ENCODE measurements around the gene HMCN2.
"Not testable (repeated sequence)": the region's sequence is repeated elsewhere in the genome, so short reads cannot be mapped to it uniquely, and the experiment has no call there.

HMCN2 gene

GRCh38 chr9:130240410-130241197 is 25.0 kb upstream of the HMCN2 start:
- peak; percentile 56 for DNase-seq

DNA sequence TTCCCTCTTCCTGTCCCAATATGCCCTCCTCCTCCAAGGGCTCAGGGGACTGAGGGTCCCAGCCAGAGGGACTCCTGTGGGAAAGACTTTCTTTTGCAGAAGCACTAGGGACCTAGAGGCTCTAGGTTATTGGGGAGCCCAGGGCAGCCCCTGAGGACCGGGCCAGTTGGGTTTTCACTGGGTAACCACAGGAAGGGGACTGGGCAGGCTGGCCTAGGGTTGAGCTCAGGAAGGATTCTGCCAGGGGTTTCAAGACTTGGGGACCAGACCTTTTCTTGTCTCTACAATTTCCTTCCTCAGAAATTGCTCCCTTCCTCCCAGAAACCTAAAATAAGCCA is 24.4 kb upstream of the HMCN2 start:
- DNase-seq = no peak

- DNase-seq = no peak
These were observed 23.1 kb upstream of the HMCN2 start for GRCh38 chr9:130242270-130243014.

GRCh38 chr9:130243015-130243881 is 22.3 kb upstream of the HMCN2 start:
- peak; percentile 95 for DNase-seq

GRCh38 chr9:130243882-130244170 is 21.7 kb upstream of the HMCN2 start:
- no peak for DNase-seq

GRCh38 chr9:130244548-130245165 is 20.9 kb upstream of the HMCN2 start:
- no peak for DNase-seq

DNA sequence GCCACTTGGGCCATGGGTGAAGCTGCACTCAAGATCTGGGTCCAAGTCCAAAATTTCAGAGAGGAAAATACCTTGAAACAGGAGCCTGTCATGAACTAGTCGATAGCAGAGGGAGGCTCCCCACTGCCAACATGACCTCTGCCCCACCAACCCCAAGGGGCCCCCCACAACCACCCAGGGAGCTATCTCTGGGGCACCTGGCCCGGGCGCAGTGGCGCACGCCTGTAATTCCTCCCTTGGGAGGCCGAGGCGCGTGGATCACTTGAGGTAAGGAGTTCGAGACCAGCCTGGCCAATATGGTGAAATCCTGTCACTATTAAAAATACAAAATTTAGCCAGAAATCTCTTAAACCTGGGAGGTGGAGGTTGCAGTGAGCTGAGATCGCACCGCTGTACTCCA is 20.1 kb upstream of the HMCN2 start:
- no peak for DNase-seq

- no peak for DNase-seq
These were observed 19.4 kb upstream of the HMCN2 start for GRCh38 chr9:130246126-130246525.

GRCh38 chr9:130254747-130255630 is 10.6 kb upstream of the HMCN2 start:
- no peak for DNase-seq

DNA sequence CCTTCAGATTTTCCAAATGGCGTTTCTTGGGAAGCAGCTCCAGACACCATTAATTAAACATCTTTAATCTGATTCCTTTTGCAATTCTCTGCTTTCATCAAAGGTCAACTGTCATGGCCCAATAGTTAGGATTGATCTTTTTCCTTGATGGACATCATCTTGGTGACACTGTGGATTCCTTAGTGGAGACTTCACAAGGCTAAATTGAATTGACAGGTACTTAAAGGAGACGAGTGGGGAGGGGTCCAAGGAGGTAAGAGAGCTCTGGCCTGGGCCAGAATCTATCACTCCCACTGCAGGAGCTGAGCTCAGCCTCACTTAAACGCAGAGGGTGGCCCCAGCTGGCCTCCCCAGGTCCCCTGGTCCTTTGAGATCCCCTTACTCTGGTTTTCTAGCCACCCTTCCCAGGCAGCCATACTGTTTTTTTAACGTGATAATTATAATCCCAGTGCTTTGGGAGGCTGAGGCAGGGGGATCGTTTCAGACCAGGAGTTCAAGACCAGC is 9.9 kb upstream of the HMCN2 start:
- DNase-seq = no peak

DNA sequence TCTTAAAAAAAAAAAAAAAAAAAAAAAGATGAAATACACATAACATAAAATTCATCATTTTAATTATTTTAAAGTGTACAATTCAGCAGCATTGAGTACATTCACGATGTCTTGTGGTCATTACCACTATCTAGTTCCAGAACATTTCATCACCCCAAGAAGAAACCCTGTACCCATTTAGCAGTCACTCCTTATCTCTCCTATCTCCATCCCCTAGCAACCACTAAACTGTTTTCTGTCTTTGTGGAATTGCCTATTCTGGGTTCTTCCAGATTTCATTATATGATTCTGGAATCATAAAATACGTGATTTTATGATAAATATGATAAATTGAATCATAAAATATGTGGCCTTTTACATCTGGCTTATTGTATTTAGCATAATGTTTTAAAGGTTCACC is 8.9 kb upstream of the HMCN2 start:
- no peak for DNase-seq

- DNase-seq = not testable (repeated sequence)
These were observed 7.4 kb upstream of the HMCN2 start for GRCh38 chr9:130258137-130258536.

DNA sequence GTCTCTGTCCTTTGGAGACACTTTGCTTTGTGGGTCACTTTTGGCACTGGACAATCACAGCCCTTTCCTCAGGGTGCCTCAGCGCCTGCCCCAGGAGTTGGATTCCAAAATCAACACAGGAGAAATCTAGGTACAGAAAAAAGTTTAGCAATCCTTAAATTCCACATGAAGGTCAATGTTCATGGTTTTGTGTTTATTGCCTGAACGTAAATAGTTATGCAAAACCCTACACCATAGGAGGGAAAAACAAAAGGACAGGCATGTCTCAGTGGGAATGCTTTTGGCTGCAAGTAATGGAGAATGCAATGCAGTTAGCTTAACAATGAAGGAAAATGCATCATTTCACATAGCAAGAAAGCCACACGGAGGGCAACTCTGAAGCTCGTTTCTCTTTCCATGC is 6.5 kb upstream of the HMCN2 start:
- no peak for DNase-seq

GRCh38 chr9:130260816-130261765 is 4.5 kb upstream of the HMCN2 start:
- DNase-seq = no peak

DNA sequence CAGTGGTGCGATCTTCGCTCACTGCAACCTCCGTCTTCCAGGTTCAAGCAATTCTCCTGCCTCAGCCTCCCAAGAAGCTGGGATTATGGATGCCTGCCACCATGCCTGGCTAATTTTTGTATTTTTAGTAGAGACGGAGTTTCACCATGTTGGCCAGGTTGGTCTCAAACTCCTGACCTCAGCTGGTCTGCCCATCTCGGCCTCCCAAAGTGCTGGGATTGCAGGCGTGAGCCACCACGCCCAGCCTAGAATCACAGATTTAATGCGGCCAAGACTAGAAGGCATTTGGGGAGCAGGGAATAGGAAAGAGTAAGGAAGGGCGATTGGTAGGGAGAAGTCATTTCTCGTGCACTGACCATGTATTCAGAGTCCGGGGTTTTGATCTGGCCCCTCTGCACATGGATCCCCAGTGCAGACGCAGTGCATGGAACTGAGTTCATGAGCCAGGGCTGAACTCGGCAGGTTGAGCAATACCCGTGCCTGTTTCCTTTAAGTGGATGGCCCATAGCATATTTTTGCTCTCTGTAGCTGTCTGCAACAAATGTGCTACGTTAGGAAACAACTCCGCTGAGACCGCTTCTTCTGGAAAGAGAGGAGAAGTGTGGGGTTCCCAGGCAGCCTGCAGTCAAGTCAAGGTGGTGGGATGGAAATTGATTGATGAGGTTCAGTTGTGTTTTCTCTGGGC is 3.4 kb upstream of the HMCN2 start:
- no peak for DNase-seq

DNA sequence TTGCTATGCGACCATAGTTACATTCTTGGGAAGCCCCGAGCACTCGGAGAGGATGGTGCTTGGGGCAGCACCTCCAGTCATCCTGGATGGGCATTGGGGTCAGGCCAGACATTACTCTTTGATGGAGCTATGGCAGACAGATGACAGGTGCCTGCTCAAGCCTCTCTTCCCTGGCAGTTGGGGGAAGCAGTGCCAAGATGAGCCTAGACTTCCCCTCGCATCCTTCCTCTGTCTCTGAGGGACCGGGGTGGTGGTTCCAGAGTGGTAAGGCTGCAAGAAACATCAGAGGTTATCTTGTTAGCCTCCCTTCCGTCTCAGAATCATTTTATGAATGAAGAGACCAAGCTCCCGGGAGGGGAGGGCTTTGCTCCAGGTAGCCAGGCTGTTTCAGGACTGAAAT is 2.8 kb upstream of the HMCN2 start:
- no peak for DNase-seq

GRCh38 chr9:130263601-130264413 is 1.8 kb upstream of the HMCN2 start:
- DNase-seq = no peak

DNA sequence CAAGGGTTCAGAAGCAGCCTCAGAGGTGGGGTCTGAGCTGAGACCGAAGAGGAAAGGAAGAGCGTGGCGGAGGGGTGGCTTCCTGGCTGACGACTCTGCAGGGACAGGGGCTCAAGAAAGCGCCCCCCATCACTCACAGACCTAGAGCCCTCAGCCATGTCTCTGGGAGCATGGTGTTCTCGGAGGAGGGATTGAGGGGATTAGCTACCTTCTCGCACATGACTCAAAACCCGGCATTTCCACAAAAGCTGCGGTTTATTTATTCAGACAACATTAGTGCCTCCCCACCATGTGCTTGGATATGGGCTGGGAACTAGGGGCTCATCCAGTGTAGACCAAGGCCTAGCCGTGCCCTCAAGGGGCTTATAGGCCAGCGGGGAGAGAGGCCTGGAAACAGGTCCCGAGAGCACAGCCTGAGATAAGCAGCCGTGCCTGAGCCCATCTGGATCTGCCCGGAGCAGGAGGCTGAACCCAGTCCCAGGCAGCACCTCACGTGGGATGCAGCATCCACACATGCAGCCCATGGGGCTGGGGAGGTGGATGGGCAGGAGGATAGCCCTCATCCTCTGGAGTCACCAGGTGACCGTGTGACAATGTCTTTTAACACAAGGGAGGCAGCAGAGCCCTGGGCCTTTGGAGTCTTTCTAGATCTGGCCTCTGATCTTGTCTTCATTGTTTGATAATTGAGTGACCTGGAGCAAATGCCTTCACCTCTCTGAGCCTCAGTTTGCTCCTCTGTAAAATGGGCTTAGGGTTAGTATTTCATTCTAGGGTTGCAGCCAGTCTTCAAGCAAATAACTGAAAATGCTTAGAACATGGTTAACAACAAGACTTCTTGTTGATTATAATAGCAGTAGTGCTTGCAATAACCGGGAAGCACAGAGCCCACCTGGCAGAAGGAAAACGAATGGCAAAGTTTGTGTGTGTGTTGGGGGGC is 878 bp upstream of the HMCN2 start:
- no peak for DNase-seq
